Kidney epithelial cell (primary cell): ENCODE results near the gene WFDC1. TPM values are rescaled to one million over a fixed set of nuclear protein-coding genes. Genes with fewer than 3 reads are reported as not detected.

Experiments used
- DNase-seq: peaks from one replicate; pipeline ENCODE4 v3.0.0-alpha.2; 2010; ENCODE audit warnings: low read depth
- H3K27me3 ChIP-seq: 2 replicates; pipeline ENCODE4 v1.6.0; 2011; ENCODE audit warnings: low read length; ENCODE audit not compliant: control insufficient read depth, insufficient read depth
- H3K36me3 ChIP-seq: 2 replicates; pipeline ENCODE4 v1.5.1; 2011; ENCODE audit warnings: low read length; ENCODE audit not compliant: control insufficient read depth, insufficient read depth
- H3K4me3 ChIP-seq: 2 replicates; pipeline ENCODE4 v1.5.1; 2011; ENCODE audit warnings: low read depth, mild to moderate bottlenecking, control low read depth, low read length
- CTCF ChIP-seq: IDR thresholded peaks from 2 replicates; pipeline ENCODE4 v1.5.1; 2011; ENCODE audit warnings: mild to moderate bottlenecking, moderate library complexity, low read length, control low read depth, inconsistent platforms; ENCODE audit not compliant: insufficient read depth, poor library complexity, severe bottlenecking
- total RNA-seq: library from RNA; depleted of rRNA; stranded (reverse); fragments of >200 nt; gene quantifications from 2 replicates; pipeline ENCODE4 v1.2.3, GENCODE V29; 2015

Gene WFDC1
- total RNA-seq, 1 donor from 2014 or later = 0.29 TPM

GRCh38 chr16:84312783-84313382 lies 18.2 kb downstream of the WFDC1 start:
- DNase-seq = no peak
- H3K4me3 ChIP-seq = no peak overlapping the region
- TF ChIP-seq CTCF = no peak
- no peaks in the 10 kb centered on the region for H3K36me3 ChIP-seq
- H3K27me3 ChIP-seq = peaks cover 13% of the 10 kb centered on the region

GRCh38 chr16:84313921-84314320 lies 19.2 kb downstream of the WFDC1 start:
- DNase-seq = no peak
- TF ChIP-seq CTCF = no peak
- Histone ChIP-seq H3K4me3 (no peak overlapping the region), H3K36me3 (no peaks in the 10 kb centered on the region), H3K27me3 (peaks cover 13% of the 10 kb centered on the region)

- H3K4me3 ChIP-seq = no peak overlapping the region
- no peak for DNase-seq
- H3K36me3 ChIP-seq = no peaks in the 10 kb centered on the region
- peaks cover 13% of the 10 kb centered on the region for H3K27me3 ChIP-seq
- no peak for TF ChIP-seq CTCF
These were observed 19.7 kb downstream of the WFDC1 start for GRCh38 chr16:84314373-84314772.

- H3K36me3 ChIP-seq = no peaks in the 10 kb centered on the region
- no peak for TF ChIP-seq CTCF
- no peak for DNase-seq
- no peak overlapping the region for H3K4me3 ChIP-seq
- peaks cover 13% of the 10 kb centered on the region for H3K27me3 ChIP-seq
These were observed 20.1 kb downstream of the WFDC1 start for GRCh38 chr16:84314814-84315213.

GRCh38 chr16:84315422-84315821 lies 20.7 kb downstream of the WFDC1 start:
- no peak for TF ChIP-seq CTCF
- DNase-seq = no peak

GRCh38 chr16:84318091-84318975 lies 23.7 kb downstream of the WFDC1 start:
- Histone ChIP-seq H3K4me3 (no peak overlapping the region), H3K36me3 (no peaks in the 10 kb centered on the region), H3K27me3 (peaks cover 6% of the 10 kb centered on the region)
- DNase-seq = no peak
- no peak for TF ChIP-seq CTCF

More at GRCh38 chr16:84315422-84315821, 20.7 kb downstream of the WFDC1 start:
- Histone ChIP-seq H3K27me3 (peaks cover 13% of the 10 kb centered on the region), H3K36me3 (no peaks in the 10 kb centered on the region), H3K4me3 (no peak overlapping the region)
